ENCODE data around the gene TYW3. TPM values are rescaled to one million over a fixed set of nuclear protein-coding genes. Genes with fewer than 3 reads are reported as not detected.

Gene TYW3
- polyA plus RNA-seq, 3 donors: 30.7 to 34.9 (median 33.6) TPM

- no peak for DNase-seq
Measured at GRCh38 chr1:74777525-74777924, 44.6 kb downstream of the TYW3 start.

- DNase-seq: no peak
Measured at GRCh38 chr1:74779750-74780149, 46.8 kb downstream of the TYW3 start.

GRCh38 chr1:74780594-74780993 lies 47.6 kb downstream of the TYW3 start:
- DNase-seq: no peak

GRCh38 chr1:74785944-74786343 lies 53.0 kb downstream of the TYW3 start:
- DNase-seq: no peak

- no peak for DNase-seq
Measured at GRCh38 chr1:74790453-74790852, 57.5 kb downstream of the TYW3 start.

- no peak for DNase-seq
Measured at GRCh38 chr1:74791491-74791890, 58.5 kb downstream of the TYW3 start.

- DNase-seq: no peak
Measured at GRCh38 chr1:74799119-74799657, 66.2 kb downstream of the TYW3 start.

GRCh38 chr1:74811436-74812179 lies 78.7 kb downstream of the TYW3 start:
- DNase-seq: no peak

- no peak for DNase-seq
Measured at GRCh38 chr1:74812180-74812541, 79.2 kb downstream of the TYW3 start.

Other genes starting within 250 kb of the TYW3 start
- under 1 TPM in 2 of 3 donors, not detected in 1; 0.01 to 0.04 TPM for gene LRRC53, start 220.5 kb upstream of the TYW3 start, polyA plus RNA-seq (ENCODE audit: insufficient read length in 3 of 3)
- under 1 TPM; 0.46 to 0.77 (median 0.47) TPM for gene ERICH3, start 59.4 kb upstream of the TYW3 start, polyA plus RNA-seq (ENCODE audit: insufficient read length in 3 of 3)
- 100 to 1,000 TPM; 129 to 187 (median 161) TPM for gene CRYZ, start 102 bp upstream of the TYW3 start, polyA plus RNA-seq (ENCODE audit: insufficient read length in 3 of 3)